Liver (tissue), 9 donors: ENCODE data around the gene SLC16A4. TPM values are rescaled to one million over a fixed set of nuclear protein-coding genes. Genes with fewer than 3 reads are reported as not detected.

Experiments used
- DNase-seq: peaks from one replicate; pipeline ENCODE4 v3.0.0-alpha.2; 2017; ENCODE audit warnings: low spot score
- H3K27ac ChIP-seq, 2 donors: one replicate each; pipeline ENCODE4 v1.7.0; 2013; ENCODE audit warnings: inconsistent platforms in 2 of 2, low read length in 2 of 2, control low read depth in 1 of 2, low read depth in 1 of 2, mild to moderate bottlenecking in 1 of 2
- H3K27me3 ChIP-seq, 4 donors: one replicate each; pipeline versions ENCODE4 v1.6.1 to v1.7.0; 2013; ENCODE audit warnings: low read length in 3 of 4, inconsistent platforms in 1 of 4, mild to moderate bottlenecking in 1 of 4, moderate library complexity in 1 of 4; ENCODE audit not compliant: control insufficient read depth in 4 of 4, insufficient read depth in 4 of 4
- H3K36me3 ChIP-seq, 4 donors: one replicate each; pipeline versions ENCODE4 v1.6.1 to v1.7.0; 2013; ENCODE audit warnings: low read length in 3 of 4, mild to moderate bottlenecking in 3 of 4, low read depth in 1 of 4, moderate library complexity in 1 of 4; ENCODE audit not compliant: control insufficient read depth in 4 of 4, insufficient read depth in 3 of 4
- H3K4me1 ChIP-seq, 4 donors: one replicate each; pipeline versions ENCODE4 v1.6.1 to v1.7.0; 2013; ENCODE audit warnings: low read length in 3 of 4, mild to moderate bottlenecking in 3 of 4, moderate library complexity in 1 of 4; ENCODE audit not compliant: control insufficient read depth in 4 of 4, insufficient read depth in 4 of 4
- H3K4me3 ChIP-seq, 3 donors: one replicate each; pipeline versions ENCODE4 v1.6.1 to v1.7.0; 2013; ENCODE audit warnings: low read length in 3 of 3, control low read depth in 1 of 3, low read depth in 1 of 3, mild to moderate bottlenecking in 1 of 3
- H3K9ac ChIP-seq, 2 donors: one replicate each; pipeline ENCODE4 v1.7.0; 2013; ENCODE audit warnings: low read length in 2 of 2, mild to moderate bottlenecking in 2 of 2, moderate library complexity in 2 of 2, control low read depth in 1 of 2, low read depth in 1 of 2
- H3K9me3 ChIP-seq, 4 donors: one replicate each; pipeline versions ENCODE4 v1.6.1 to v1.7.0; 2013; ENCODE audit warnings: low read length in 3 of 4; ENCODE audit not compliant: control insufficient read depth in 4 of 4
- ATF3 ChIP-seq: IDR thresholded peaks from 2 replicates; pipeline ENCODE4 v1.6.1; 2016; ENCODE audit warnings: antibody characterized with exemption
- EGR1 ChIP-seq, 2 donors: IDR thresholded peaks; 2 replicates each; pipeline ENCODE4 v1.6.1; 2016 to 2018; ENCODE audit warnings: antibody characterized with exemption in 2 of 2, low read depth in 2 of 2
- FOXA1 ChIP-seq: IDR thresholded peaks from 2 replicates; pipeline ENCODE4 v1.6.1; 2016; ENCODE audit warnings: antibody characterized with exemption
- FOXA2 ChIP-seq: IDR thresholded peaks from 2 replicates; pipeline ENCODE4 v1.6.1; 2016; ENCODE audit warnings: antibody characterized with exemption
- GABPA ChIP-seq, 2 donors: IDR thresholded peaks in 1 of 2; conservative IDR thresholded peaks in 1 of 2; 2 replicates each; pipeline ENCODE4 v1.6.1; 2016; ENCODE audit warnings: antibody characterized with exemption in 2 of 2, mild to moderate bottlenecking in 1 of 2, moderate library complexity in 1 of 2
- HNF4A ChIP-seq, 2 donors: conservative IDR thresholded peaks; 2 replicates each; pipeline ENCODE4 v1.6.1; 2016; ENCODE audit warnings: antibody characterized with exemption in 2 of 2, mild to moderate bottlenecking in 2 of 2
- HNF4G ChIP-seq: IDR thresholded peaks from 2 replicates; pipeline ENCODE4 v1.6.1; 2016; ENCODE audit warnings: antibody characterized with exemption
- JUND ChIP-seq, 2 donors: IDR thresholded peaks; 2 replicates each; pipeline ENCODE4 v1.6.1; 2016; ENCODE audit warnings: antibody characterized with exemption in 2 of 2
- MAX ChIP-seq: IDR thresholded peaks from 2 replicates; pipeline ENCODE4 v1.6.1; 2016; ENCODE audit warnings: antibody characterized with exemption
- NR2F2 ChIP-seq: IDR thresholded peaks from 2 replicates; pipeline ENCODE4 v1.6.1; 2016; ENCODE audit warnings: antibody characterized with exemption
- RAD21 ChIP-seq, 2 donors: IDR thresholded peaks; 2 replicates each; pipeline ENCODE4 v1.6.1; 2016; ENCODE audit warnings: antibody characterized with exemption in 2 of 2, mild to moderate bottlenecking in 2 of 2
- RXRA ChIP-seq, 2 donors: IDR thresholded peaks; 2 replicates each; pipeline ENCODE4 v1.6.1; 2017 to 2018; ENCODE audit warnings: antibody characterized with exemption in 2 of 2, mild to moderate bottlenecking in 1 of 2
- SP1 ChIP-seq: IDR thresholded peaks from 2 replicates; pipeline ENCODE4 v1.6.1; 2018; ENCODE audit warnings: antibody characterized with exemption, mild to moderate bottlenecking
- TAF1 ChIP-seq: conservative IDR thresholded peaks from 2 replicates; pipeline ENCODE4 v1.6.1; 2016; ENCODE audit warnings: antibody characterized with exemption, mild to moderate bottlenecking
- YY1 ChIP-seq: IDR thresholded peaks from 2 replicates; pipeline ENCODE4 v1.6.1; 2016; ENCODE audit warnings: antibody characterized with exemption, mild to moderate bottlenecking
- WGBS: extraction: QIAGEN DNeasy Blood & Tissue Kit; methylation state at CpG from one replicate; pipeline ENCODE4 v1.1.7; 2013; 5-methylcytosine and 5-hydroxymethylcytosine counted together
- polyA plus RNA-seq, 2 donors: library from polyadenylated mRNA; stranded (reverse) in 1 of 2; unstranded in 1 of 2; fragments of 200-250 nt in 1 of 2; fragments of >200 nt in 1 of 2; fragmentation: Nextera tagmentation in 1 of 2; extraction: Ambion mirVana in 1 of 2; gene quantifications; one replicate each; pipeline versions ENCODE4 v1.2.1 to v1.2.3, GENCODE V29; 2013 to 2015
- total RNA-seq, 2 donors: library from RNA; depleted of rRNA; stranded (reverse); fragments of >200 nt; gene quantifications; one replicate each; pipeline ENCODE4 v1.2.3, GENCODE V29; 2014
- TF ChIP-seq, protein P1 (sequence below): fragments of 150-350 bp; IDR thresholded peaks from 2 replicates; pipeline ENCODE4 v1.5.1; 2017; ENCODE audit warnings: improper control_type of control experiment, low read depth, low read length; ENCODE audit not compliant: missing input control
- TF ChIP-seq, protein P2 (sequence below): IDR thresholded peaks from 2 replicates; pipeline ENCODE4 v1.6.1; 2016; ENCODE audit warnings: antibody characterized with exemption
- donor health status: healthy.
- donor health status: healthy.
- donor health status: healthy.
- donor health status: healthy.
- donor health status: healthy.

Gene SLC16A4
- total and polyA plus RNA-seq, 4 donors = 0.72 to 1.8 (median 1.6) TPM

DNA sequence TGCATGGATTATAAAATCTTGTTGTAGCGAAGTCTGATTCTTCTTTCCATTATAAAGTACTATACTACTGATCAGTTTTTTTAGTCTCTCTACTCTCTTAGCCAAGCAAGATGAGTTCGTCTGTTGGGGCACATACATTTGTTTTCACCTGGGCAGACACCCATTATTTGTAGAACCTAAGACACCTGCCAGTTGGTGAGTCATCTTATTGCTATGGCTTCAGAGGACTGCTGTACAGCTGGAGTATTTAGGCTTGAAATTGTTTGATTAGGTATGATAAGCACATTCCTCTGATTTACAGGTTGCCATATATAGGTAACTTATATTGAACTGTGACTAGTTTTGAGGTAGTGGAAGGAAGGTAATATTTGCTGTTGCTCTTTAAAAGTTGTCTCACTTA, 34.4 kb downstream of the SLC16A4 start:
- peaks cover 0 to 8% (median under 1%) of the 10 kb centered on the region in 4 donors for H3K36me3 ChIP-seq
- H3K27me3 ChIP-seq = no peaks in the 10 kb centered on the region
- H3K9ac ChIP-seq = no peak overlapping the region
- H3K9me3 ChIP-seq = no peaks in the 10 kb centered on the region
- 62% methylated on average over 2 of the region's 2 CpGs for WGBS
- H3K27ac ChIP-seq = no peak overlapping the region
- TF ChIP-seq ATF3 (no peak), JUND (IDR thresholded peaks at IDR 0.05) (peak in 1 of 2 donors; percentile 68)
- no peak overlapping the region for H3K4me3 ChIP-seq
- peaks cover 0 to 1% (median 0%) of the 10 kb centered on the region in 4 donors for H3K4me1 ChIP-seq
- DNase-seq = no peak

- Histone ChIP-seq H3K4me1 (peaks cover 0 to 4% (median under 1%) of the 10 kb centered on the region in 4 donors), H3K9ac (no peak overlapping the region), H3K27ac (no peak overlapping the region), H3K4me3 (no peak overlapping the region), H3K36me3 (peaks cover 0 to 8% (median under 1%) of the 10 kb centered on the region in 4 donors), H3K9me3 (no peaks in the 10 kb centered on the region), H3K27me3 (no peaks in the 10 kb centered on the region)
- WGBS = 36% methylated on average over 1 of the region's 1 CpG
- no peak for DNase-seq
- TF ChIP-seq NR2F2 = no peak
- TF ChIP-seq, protein P1, sequence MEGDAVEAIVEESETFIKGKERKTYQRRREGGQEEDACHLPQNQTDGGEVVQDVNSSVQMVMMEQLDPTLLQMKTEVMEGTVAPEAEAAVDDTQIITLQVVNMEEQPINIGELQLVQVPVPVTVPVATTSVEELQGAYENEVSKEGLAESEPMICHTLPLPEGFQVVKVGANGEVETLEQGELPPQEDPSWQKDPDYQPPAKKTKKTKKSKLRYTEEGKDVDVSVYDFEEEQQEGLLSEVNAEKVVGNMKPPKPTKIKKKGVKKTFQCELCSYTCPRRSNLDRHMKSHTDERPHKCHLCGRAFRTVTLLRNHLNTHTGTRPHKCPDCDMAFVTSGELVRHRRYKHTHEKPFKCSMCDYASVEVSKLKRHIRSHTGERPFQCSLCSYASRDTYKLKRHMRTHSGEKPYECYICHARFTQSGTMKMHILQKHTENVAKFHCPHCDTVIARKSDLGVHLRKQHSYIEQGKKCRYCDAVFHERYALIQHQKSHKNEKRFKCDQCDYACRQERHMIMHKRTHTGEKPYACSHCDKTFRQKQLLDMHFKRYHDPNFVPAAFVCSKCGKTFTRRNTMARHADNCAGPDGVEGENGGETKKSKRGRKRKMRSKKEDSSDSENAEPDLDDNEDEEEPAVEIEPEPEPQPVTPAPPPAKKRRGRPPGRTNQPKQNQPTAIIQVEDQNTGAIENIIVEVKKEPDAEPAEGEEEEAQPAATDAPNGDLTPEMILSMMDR = no peak
- no peak for TF ChIP-seq HNF4A (conservative IDR thresholded peaks at IDR 0.05)
- no peak for TF ChIP-seq FOXA1
Observed at GRCh38 chr1:110355321-110355720, 35.5 kb downstream of the SLC16A4 start.

- Histone ChIP-seq H3K27me3 (no peaks in the 10 kb centered on the region), H3K9me3 (no peaks in the 10 kb centered on the region), H3K36me3 (peaks cover 0 to 9% (median 2%) of the 10 kb centered on the region in 4 donors), H3K4me3 (no peak overlapping the region), H3K4me1 (peaks cover 0 to 35% (median 3%) of the 10 kb centered on the region in 4 donors), H3K9ac (no peak overlapping the region), H3K27ac (no peak overlapping the region)
- no peak for TF ChIP-seq TAF1
- TF ChIP-seq SP1 = no peak
- TF ChIP-seq FOXA1 = no peak
- no peak for TF ChIP-seq FOXA2
- TF ChIP-seq HNF4G = no peak
- TF ChIP-seq EGR1 (IDR thresholded peaks at IDR 0.05; ENCODE audit: low read depth in 2 of 2) = no peak
- TF ChIP-seq, protein P2, sequence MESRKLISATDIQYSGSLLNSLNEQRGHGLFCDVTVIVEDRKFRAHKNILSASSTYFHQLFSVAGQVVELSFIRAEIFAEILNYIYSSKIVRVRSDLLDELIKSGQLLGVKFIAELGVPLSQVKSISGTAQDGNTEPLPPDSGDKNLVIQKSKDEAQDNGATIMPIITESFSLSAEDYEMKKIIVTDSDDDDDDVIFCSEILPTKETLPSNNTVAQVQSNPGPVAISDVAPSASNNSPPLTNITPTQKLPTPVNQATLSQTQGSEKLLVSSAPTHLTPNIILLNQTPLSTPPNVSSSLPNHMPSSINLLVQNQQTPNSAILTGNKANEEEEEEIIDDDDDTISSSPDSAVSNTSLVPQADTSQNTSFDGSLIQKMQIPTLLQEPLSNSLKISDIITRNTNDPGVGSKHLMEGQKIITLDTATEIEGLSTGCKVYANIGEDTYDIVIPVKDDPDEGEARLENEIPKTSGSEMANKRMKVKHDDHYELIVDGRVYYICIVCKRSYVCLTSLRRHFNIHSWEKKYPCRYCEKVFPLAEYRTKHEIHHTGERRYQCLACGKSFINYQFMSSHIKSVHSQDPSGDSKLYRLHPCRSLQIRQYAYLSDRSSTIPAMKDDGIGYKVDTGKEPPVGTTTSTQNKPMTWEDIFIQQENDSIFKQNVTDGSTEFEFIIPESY = no peak
- no peak for TF ChIP-seq YY1
- TF ChIP-seq, protein P1 = no peak
- no peak for TF ChIP-seq JUND (IDR thresholded peaks at IDR 0.05)
- no peak for TF ChIP-seq RXRA (IDR thresholded peaks at IDR 0.05)
- no peak for TF ChIP-seq MAX
- TF ChIP-seq GABPA (IDR thresholded peaks at IDR 0.05 in 1 of 2, conservative IDR thresholded peaks at IDR 0.05 in 1 of 2) = no peak
- no peak for TF ChIP-seq RAD21 (IDR thresholded peaks at IDR 0.05)
- TF ChIP-seq HNF4A (conservative IDR thresholded peaks at IDR 0.05) = no peak
- no peak for TF ChIP-seq NR2F2
- no peak for TF ChIP-seq ATF3
- DNase-seq = no peak
- WGBS = 99% methylated on average over 2 of the region's 2 CpGs
Observed at GRCh38 chr1:110350360-110350759, 40.5 kb downstream of the SLC16A4 start.
